T-helper 1 cell treated with Interleukin-12 subunit alpha and Interleukin-12 subunit beta and Interleukin-4 antibody, amounts not matched to agents 30 μg/mL and 1 μg/mL, for 36 hours (primary cell): Measurements from ENCODE around the gene LACTB.

Experiments
- H3K27ac Mint-ChIP-seq: one replicate; pipeline ENCODE4 v1.8.0; 2021; ENCODE audit warnings: mild to moderate bottlenecking, mixed read lengths
- H3K27me3 Mint-ChIP-seq: one replicate; pipeline ENCODE4 v1.8.0; 2021; ENCODE audit warnings: low read depth, mixed read lengths
- H3K36me3 Mint-ChIP-seq: one replicate; pipeline ENCODE4 v1.8.0; 2021; ENCODE audit warnings: low read depth, mixed read lengths
- H3K4me1 Mint-ChIP-seq: one replicate; pipeline ENCODE4 v1.8.0; 2021; ENCODE audit warnings: low read depth, mixed read lengths
- H3K4me3 Mint-ChIP-seq: one replicate; pipeline ENCODE4 v1.8.0; 2021; ENCODE audit warnings: mild to moderate bottlenecking, moderate library complexity, mixed read lengths
- H3K9me3 Mint-ChIP-seq: one replicate; pipeline ENCODE4 v1.8.0; 2021; ENCODE audit warnings: mixed read lengths

LACTB gene

GRCh38 chr15:63121382-63122001 is at the start of gene LACTB:
Gene LACTB (plus strand): TSS chr15:63121861. CDS start chr15:63121872, 11 bp downstream.
- Mint-ChIP-seq H3K9me3 (peaks cover 24% of the 10 kb centered on the region), H3K36me3 (peaks cover 24% of the 10 kb centered on the region), H3K27ac (peak within 1 kb of the TSS; percentile 89), H3K27me3 (peaks cover 4% of the 10 kb centered on the region), H3K4me1 (peaks cover 12% of the 10 kb centered on the region), H3K4me3 (peak within 1 kb of the TSS; percentile 95)

DNA sequence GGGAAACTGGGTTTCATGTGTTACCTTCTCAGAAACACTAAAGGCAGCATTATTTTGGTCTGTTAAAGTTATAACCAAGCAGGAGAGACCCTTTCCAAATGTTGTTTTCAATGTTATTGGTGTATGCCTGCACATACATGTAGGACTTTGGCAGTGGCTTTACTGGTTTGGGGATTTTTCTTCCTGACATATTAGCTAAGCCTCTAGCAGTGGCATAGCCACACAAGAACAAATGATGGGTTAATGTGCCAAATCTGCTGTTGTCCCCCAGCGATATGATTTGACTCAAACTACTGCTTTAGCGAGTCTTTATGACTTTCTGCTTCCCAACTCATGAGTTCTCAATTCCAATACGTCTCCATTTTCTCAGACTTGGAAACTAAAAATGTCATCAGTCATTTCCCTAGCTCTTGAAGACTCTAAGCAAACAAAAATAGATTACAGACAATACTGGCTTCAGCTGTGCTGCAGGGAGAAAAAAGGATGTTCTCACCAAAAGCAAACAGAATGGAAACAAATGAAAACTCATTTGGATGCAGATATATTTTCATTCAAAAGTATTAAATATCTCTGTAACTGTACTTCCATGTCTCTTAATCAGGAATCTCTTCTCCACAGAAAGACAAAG is 49.5 kb upstream of the LACTB start:
- H3K4me1 Mint-ChIP-seq: peaks cover 8% of the 10 kb centered on the region
- H3K27ac Mint-ChIP-seq: no peak overlapping the region
- no peak overlapping the region for H3K4me3 Mint-ChIP-seq
- no peaks in the 10 kb centered on the region for H3K9me3 Mint-ChIP-seq
- H3K27me3 Mint-ChIP-seq: no peaks in the 10 kb centered on the region
- no peaks in the 10 kb centered on the region for H3K36me3 Mint-ChIP-seq

- H3K27ac Mint-ChIP-seq: no peak overlapping the region
- peaks cover 3% of the 10 kb centered on the region for H3K27me3 Mint-ChIP-seq
- no peak overlapping the region for H3K4me3 Mint-ChIP-seq
- H3K36me3 Mint-ChIP-seq: no peaks in the 10 kb centered on the region
- H3K4me1 Mint-ChIP-seq: peaks cover 8% of the 10 kb centered on the region
- no peaks in the 10 kb centered on the region for H3K9me3 Mint-ChIP-seq
These were observed 48.8 kb upstream of the LACTB start for GRCh38 chr15:63072809-63073277.

- Mint-ChIP-seq H3K27ac (no peak overlapping the region), H3K4me3 (no peak overlapping the region), H3K36me3 (no peaks in the 10 kb centered on the region), H3K27me3 (peaks cover 8% of the 10 kb centered on the region), H3K9me3 (no peaks in the 10 kb centered on the region), H3K4me1 (peaks cover 8% of the 10 kb centered on the region)
These were observed 48.0 kb upstream of the LACTB start for GRCh38 chr15:63073497-63074172.

DNA sequence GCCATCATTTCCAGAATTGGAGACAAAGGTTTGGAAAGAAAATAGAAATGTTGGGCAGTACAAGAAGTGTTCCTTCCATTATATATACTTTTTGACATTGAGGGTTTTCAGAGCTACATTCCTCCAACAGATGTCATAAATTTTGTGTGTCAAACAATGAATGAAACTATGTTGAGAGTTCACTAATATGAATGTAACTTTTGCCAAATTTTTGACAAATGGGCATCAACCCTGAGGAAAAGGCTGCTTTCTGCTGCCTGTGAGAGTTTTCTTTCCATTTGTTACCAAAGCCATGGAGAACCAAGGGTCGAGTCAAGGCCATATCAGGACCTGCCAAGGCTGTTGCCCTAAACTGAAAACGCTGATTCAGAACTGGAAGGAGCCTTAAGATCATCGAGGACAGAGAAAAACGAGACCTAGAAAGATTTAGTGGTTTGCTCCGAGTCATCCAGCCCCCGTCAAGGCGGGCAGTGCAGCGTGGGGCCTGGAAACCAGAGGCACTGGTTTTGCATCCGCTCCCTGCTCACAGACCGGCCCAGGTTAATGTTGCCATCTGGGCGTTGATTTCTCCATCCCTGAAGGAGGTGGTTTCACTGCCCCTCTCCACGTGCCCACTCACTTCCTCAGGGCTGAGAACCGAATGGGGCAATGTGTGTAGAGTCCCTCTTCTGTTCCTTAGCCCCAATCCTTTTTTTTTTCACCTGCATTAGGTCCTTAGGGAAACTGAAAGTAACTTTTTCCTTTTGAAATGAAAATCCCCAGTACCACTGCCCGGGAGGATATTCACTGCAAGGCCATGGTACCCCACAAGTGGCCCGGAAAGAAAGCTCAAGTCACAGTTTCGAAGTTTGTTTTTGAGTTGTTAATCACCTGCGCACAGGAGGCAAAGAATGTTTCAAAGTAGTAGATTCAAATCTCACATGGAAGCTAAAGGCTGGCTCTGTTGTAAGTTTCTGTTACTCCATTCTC is 46.4 kb upstream of the LACTB start:
- H3K27me3 Mint-ChIP-seq: peaks cover 14% of the 10 kb centered on the region
- peaks cover 8% of the 10 kb centered on the region for H3K4me1 Mint-ChIP-seq
- no peaks in the 10 kb centered on the region for H3K9me3 Mint-ChIP-seq
- no peak overlapping the region for H3K27ac Mint-ChIP-seq
- no peaks in the 10 kb centered on the region for H3K36me3 Mint-ChIP-seq
- H3K4me3 Mint-ChIP-seq: no peak overlapping the region

DNA sequence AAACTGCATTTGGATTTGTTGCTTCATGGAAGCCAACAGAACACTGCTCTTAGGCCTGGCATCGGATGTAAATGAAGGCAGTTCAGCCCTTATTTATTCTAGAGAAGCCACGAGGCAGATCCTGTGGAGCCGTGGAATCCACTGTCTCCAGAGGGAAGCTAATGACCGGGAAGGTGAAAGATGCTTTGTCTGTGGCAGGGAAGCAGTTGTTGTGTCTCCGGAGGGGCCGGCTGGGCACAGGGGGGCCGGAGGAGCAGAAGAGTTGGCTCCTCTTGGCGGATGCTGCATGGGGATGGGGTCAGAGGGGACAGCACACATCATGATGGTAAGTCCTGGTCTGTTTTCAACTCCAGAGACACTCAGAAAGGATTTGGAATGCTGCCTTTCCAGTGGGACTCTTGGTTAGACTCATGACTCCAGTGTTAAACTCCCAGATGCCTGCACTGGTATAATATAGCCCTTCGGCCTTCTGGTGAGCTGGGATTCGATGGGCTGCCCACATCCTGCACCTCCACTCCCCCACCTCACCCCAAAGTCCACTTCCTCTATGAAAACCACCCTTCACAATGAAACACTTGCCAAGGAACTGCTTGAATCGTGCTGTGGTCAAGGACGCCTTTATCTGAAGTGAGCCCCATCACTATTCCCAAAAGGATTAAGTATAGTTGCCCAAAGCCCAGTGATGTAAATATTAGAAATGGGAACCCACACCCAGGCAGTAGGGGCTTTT is 45.5 kb upstream of the LACTB start:
- Mint-ChIP-seq H3K4me1 (peaks cover 8% of the 10 kb centered on the region), H3K36me3 (no peaks in the 10 kb centered on the region), H3K9me3 (no peaks in the 10 kb centered on the region)

GRCh38 chr15:63076714-63077046 is 45.0 kb upstream of the LACTB start:
- Mint-ChIP-seq H3K36me3 (no peaks in the 10 kb centered on the region), H3K4me1 (peaks cover 8% of the 10 kb centered on the region), H3K9me3 (no peaks in the 10 kb centered on the region), H3K4me3 (no peak overlapping the region), H3K27me3 (peaks cover 14% of the 10 kb centered on the region), H3K27ac (no peak overlapping the region)

More for the DNA sequence above, 45.5 kb upstream of the LACTB start:
- Mint-ChIP-seq H3K27me3 (peaks cover 14% of the 10 kb centered on the region), H3K4me3 (no peak overlapping the region), H3K27ac (no peak overlapping the region)

GRCh38 chr15:63077952-63078351 is 43.7 kb upstream of the LACTB start:
- H3K9me3 Mint-ChIP-seq: no peaks in the 10 kb centered on the region
- peaks cover 8% of the 10 kb centered on the region for H3K4me1 Mint-ChIP-seq
- peaks cover 14% of the 10 kb centered on the region for H3K27me3 Mint-ChIP-seq
- no peak overlapping the region for H3K27ac Mint-ChIP-seq
- H3K4me3 Mint-ChIP-seq: no peak overlapping the region
- H3K36me3 Mint-ChIP-seq: no peaks in the 10 kb centered on the region

GRCh38 chr15:63079947-63080626 is 41.6 kb upstream of the LACTB start:
- Mint-ChIP-seq H3K36me3 (no peaks in the 10 kb centered on the region), H3K4me1 (peaks cover 8% of the 10 kb centered on the region), H3K27ac (no peak overlapping the region), H3K9me3 (no peaks in the 10 kb centered on the region), H3K27me3 (peaks cover 14% of the 10 kb centered on the region), H3K4me3 (no peak overlapping the region)

- Mint-ChIP-seq H3K4me3 (no peak overlapping the region), H3K36me3 (no peaks in the 10 kb centered on the region), H3K9me3 (no peaks in the 10 kb centered on the region), H3K27ac (no peak overlapping the region), H3K4me1 (peaks cover 3% of the 10 kb centered on the region), H3K27me3 (peaks cover 14% of the 10 kb centered on the region)
These were observed 40.9 kb upstream of the LACTB start for GRCh38 chr15:63080634-63081250.

DNA sequence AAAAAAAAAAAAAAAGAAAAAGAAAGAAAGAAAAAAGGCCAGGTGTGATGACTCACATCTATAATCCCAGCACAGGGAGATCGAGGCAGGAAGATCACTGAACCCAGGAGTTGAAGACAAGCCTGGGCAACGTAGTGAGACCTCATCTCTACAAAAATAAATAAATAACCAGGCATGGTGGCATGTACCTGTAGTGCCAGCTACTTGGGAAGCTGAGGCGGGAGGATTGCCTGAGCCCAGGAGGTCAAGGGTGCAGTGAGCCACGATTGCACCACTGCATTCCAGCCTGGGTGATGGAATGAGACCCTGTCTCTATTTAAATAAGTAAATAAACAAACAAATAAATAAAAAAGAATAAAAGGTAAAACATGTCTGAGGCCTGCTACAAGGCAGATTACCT is 39.3 kb upstream of the LACTB start:
- peaks cover 14% of the 10 kb centered on the region for H3K27me3 Mint-ChIP-seq
- H3K4me1 Mint-ChIP-seq: no peaks in the 10 kb centered on the region
- no peak overlapping the region for H3K4me3 Mint-ChIP-seq
- H3K36me3 Mint-ChIP-seq: no peaks in the 10 kb centered on the region
- no peaks in the 10 kb centered on the region for H3K9me3 Mint-ChIP-seq
- no peak overlapping the region for H3K27ac Mint-ChIP-seq

DNA sequence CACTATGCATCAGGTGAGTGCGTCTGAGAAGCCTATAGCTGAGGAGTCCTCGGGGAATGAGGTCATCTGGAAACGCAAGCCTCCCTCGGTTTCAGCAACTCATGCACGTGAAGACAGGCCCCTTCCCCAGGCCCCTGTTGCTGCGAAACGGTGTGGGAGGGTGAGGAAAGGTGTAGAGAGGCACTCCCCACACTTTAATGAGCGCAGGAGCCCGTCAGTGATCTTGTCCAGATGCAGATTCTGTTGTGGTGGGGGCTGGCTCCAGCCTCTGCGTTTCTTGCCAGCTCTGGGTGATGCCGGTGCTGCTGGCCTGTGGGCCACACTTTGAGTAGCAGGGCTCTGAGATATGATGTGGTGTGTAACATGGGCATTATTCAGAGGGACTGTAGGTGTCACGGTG is 38.6 kb upstream of the LACTB start:
- no peaks in the 10 kb centered on the region for H3K36me3 Mint-ChIP-seq
- H3K4me3 Mint-ChIP-seq: no peak overlapping the region
- no peaks in the 10 kb centered on the region for H3K4me1 Mint-ChIP-seq
- H3K27me3 Mint-ChIP-seq: peaks cover 11% of the 10 kb centered on the region
- no peak overlapping the region for H3K27ac Mint-ChIP-seq
- H3K9me3 Mint-ChIP-seq: no peaks in the 10 kb centered on the region

- Mint-ChIP-seq H3K9me3 (no peaks in the 10 kb centered on the region), H3K36me3 (no peaks in the 10 kb centered on the region), H3K27ac (no peak overlapping the region), H3K4me1 (no peaks in the 10 kb centered on the region), H3K27me3 (peaks cover 7% of the 10 kb centered on the region), H3K4me3 (no peak overlapping the region)
These were observed 38.1 kb upstream of the LACTB start for GRCh38 chr15:63083541-63083940.
